GM13976 (cell line): ENCODE data around the gene CELA1.

Experiments
- DNase-seq: peaks from one replicate; pipeline ENCODE4 v3.0.0; 2012; ENCODE audit warnings: low spot score
- in situ Hi-C: fragments of 300-500 bp; cut with MboI; formaldehyde crosslinking; loops from one replicate; pipeline ENCODE4 v1.12.0; 2022; ENCODE audit warnings: low sequenced_read_pairs, mixed read lengths, inconsistent platforms; ENCODE audit not compliant: unreplicated experiment
- TF ChIP-seq, protein P1 (sequence below): IDR thresholded peaks from 2 replicates; pipeline ENCODE4 v1.5.1; 2012; ENCODE audit warnings: borderline replicate concordance, mild to moderate bottlenecking; ENCODE audit not compliant: insufficient read depth; ENCODE audit errors: extremely low read depth, missing control alignments, control extremely low read depth

The CELA1 gene

GRCh38 chr12:51335931-51336330 lies 10.5 kb downstream of the CELA1 start:
- no peak for DNase-seq
- TF ChIP-seq, protein P1, sequence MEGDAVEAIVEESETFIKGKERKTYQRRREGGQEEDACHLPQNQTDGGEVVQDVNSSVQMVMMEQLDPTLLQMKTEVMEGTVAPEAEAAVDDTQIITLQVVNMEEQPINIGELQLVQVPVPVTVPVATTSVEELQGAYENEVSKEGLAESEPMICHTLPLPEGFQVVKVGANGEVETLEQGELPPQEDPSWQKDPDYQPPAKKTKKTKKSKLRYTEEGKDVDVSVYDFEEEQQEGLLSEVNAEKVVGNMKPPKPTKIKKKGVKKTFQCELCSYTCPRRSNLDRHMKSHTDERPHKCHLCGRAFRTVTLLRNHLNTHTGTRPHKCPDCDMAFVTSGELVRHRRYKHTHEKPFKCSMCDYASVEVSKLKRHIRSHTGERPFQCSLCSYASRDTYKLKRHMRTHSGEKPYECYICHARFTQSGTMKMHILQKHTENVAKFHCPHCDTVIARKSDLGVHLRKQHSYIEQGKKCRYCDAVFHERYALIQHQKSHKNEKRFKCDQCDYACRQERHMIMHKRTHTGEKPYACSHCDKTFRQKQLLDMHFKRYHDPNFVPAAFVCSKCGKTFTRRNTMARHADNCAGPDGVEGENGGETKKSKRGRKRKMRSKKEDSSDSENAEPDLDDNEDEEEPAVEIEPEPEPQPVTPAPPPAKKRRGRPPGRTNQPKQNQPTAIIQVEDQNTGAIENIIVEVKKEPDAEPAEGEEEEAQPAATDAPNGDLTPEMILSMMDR, result no peak
- in situ Hi-C loops, result no loop called here

- TF ChIP-seq, protein P1, result no peak
- DNase-seq, result no peak
- in situ Hi-C loops, result no loop called here
Measured at GRCh38 chr12:51334764-51335163, 11.7 kb downstream of the CELA1 start.

GRCh38 chr12:51333536-51333935 lies 12.9 kb downstream of the CELA1 start:
- in situ Hi-C loops, result no loop called here
- TF ChIP-seq, protein P1, result no peak
- DNase-seq, result no peak

DNA sequence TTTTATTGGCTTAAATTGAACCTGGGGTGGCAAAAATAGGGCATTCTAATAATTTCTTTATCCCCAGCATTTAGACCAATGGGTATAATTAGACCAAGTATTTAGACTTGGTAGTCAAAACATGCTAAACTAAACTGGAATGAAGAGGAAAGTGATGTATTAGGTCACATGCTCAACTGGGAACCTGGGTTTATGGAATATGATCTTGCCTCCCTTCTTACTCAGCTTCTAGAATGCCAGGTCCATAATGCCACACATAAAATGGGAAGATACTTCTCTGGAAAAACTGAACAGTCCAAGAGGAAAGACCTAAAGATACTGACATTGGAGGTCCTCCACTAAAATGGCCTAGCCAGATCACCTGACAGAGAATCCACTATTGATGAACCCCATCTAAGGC lies 16.3 kb downstream of the CELA1 start:
- in situ Hi-C loops, result no loop called here
- TF ChIP-seq, protein P1, result no peak
- DNase-seq, result no peak

DNA sequence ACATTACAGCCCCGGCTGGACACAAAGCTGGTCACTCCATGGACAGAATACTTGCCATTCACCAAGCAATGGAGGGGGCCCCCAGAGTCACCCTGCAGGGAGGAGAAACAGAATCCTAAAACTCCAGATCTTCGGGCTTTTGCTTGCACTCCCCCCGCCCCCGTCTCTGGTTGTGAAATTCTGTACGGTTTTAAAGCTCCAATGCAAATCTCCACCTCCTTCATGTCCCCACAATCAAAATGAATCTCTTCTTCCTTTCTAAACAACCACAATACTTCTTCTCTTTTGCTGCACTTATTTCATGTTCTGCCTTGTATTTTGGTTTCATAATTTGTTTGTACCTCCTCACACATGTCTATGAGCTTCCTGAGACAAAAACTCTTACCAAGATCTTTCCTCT lies 16.7 kb downstream of the CELA1 start:
- DNase-seq, result no peak
- TF ChIP-seq, protein P1, result no peak
- in situ Hi-C loops, result no loop called here

- TF ChIP-seq, protein P1, result no peak
- DNase-seq, result no peak
- in situ Hi-C loops, result no loop called here
Measured at GRCh38 chr12:51328587-51328986, 17.9 kb downstream of the CELA1 start.
